Measurements from ENCODE around the gene PPP4R4.

DNA sequence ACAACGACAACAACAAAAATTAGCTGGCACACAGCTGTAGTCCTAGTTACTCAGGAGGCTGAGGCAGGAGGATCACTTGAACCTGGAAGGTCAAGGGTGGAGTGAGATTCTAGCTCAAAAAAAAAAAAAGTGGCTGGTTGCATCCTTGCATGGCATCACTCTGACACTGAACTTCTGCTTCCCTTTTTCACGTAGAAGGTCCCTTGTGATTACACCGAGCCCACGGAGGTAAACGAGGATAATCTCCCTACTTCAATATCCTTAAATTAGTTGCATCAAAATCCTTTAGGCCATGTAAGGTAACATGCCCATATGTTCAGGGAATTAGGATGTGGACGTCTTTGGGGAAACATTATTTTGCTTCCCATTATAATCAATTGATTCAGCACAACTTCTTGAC lies 4.0 kb upstream of the PPP4R4 start:
- TF ChIP-seq POLR2A (IDR thresholded peaks at IDR 0.05; ENCODE audit: low read depth, low read length) (no peak), MAZ (IDR thresholded peaks at IDR 0.05; ENCODE audit: borderline replicate concordance, low read depth, low read length) (no peak), CEBPB (IDR thresholded peaks at IDR 0.05; ENCODE audit: low read depth, low read length) (no peak), RAD21 (IDR thresholded peaks at IDR 0.05; ENCODE audit: low read length) (no peak)
- TF ChIP-seq, protein P1, sequence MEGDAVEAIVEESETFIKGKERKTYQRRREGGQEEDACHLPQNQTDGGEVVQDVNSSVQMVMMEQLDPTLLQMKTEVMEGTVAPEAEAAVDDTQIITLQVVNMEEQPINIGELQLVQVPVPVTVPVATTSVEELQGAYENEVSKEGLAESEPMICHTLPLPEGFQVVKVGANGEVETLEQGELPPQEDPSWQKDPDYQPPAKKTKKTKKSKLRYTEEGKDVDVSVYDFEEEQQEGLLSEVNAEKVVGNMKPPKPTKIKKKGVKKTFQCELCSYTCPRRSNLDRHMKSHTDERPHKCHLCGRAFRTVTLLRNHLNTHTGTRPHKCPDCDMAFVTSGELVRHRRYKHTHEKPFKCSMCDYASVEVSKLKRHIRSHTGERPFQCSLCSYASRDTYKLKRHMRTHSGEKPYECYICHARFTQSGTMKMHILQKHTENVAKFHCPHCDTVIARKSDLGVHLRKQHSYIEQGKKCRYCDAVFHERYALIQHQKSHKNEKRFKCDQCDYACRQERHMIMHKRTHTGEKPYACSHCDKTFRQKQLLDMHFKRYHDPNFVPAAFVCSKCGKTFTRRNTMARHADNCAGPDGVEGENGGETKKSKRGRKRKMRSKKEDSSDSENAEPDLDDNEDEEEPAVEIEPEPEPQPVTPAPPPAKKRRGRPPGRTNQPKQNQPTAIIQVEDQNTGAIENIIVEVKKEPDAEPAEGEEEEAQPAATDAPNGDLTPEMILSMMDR (conservative IDR thresholded peaks at IDR 0.05; ENCODE audit: low read depth, low read length) = no peak

Data from IMR-90 (cell line).